Measurements from ENCODE around the gene TMEM80. TPM values are rescaled to one million over a fixed set of nuclear protein-coding genes. Genes with fewer than 3 reads are reported as not detected.

Gene TMEM80
- total and polyA plus RNA-seq, 2 of the 8 experiments (the other 6 are each of a cell fraction or from before 2014, with no cell fraction given) = 8.0 to 16.3 TPM

DNA sequence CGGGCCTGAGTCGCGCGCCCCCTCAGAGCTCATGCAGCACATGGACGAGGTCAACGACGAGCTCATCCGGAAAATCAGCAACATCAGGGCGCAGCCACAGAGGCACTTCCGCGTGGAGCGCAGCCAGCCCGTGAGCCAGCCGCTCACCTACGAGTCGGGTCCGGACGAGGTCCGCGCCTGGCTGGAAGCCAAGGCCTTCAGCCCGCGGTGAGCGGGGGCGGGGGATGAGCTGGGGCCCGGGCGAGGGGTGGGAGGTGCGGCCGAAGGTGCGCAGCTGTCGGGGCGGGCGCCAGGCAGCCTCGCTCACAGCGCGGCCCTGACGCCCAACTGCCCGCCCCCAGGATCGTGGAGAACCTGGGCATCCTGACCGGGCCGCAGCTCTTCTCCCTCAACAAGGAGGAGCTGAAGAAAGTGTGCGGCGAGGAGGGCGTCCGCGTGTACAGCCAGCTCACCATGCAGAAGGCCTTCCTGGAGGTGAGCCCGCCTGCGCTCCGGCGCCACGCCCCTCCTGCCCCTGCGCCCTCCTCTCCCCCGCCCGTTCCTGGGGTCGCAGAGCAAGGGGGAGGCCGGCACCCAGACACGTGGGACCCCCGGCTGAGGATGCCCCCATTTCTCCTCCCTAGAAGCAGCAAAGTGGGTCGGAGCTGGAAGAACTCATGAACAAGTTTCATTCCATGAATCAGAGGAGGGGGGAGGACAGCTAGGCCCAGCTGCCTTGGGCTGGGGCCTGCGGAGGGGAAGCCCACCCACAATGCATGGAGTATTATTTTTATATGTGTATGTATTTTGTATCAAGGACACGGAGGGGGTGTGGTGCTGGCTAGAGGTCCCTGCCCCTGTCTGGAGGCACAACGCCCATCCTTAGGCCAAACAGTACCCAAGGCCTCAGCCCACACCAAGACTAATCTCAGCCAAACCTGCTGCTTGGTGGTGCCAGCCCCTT is 30.9 kb downstream of the TMEM80 start (continued):
- TF ChIP-seq HDAC6 (IDR thresholded peaks at IDR 0.05; ENCODE audit: low read depth, low read length) = no peak
- 0 out of 2 replicates have a peak, but pooled peaks have one; percentile 28 for TF ChIP-seq GABPA (IDR thresholded peaks at IDR 0.05; ENCODE audit: borderline replicate concordance, insufficient read depth, low read length)
- no peak for TF ChIP-seq TBP (IDR thresholded peaks at IDR 0.05; ENCODE audit: low read depth, low read length)
- no peak for TF ChIP-seq SP1 (IDR thresholded peaks at IDR 0.05; ENCODE audit: low read depth, low read length)
- no peak for TF ChIP-seq PHF8 (conservative IDR thresholded peaks at IDR 0.05; ENCODE audit: low read depth, low read length)
- no peak for TF ChIP-seq SRF (IDR thresholded peaks at IDR 0.05; ENCODE audit: low read depth, low read length)
- TF ChIP-seq EGR1 (IDR thresholded peaks at IDR 0.05; ENCODE audit: borderline replicate concordance, low read depth, low read length) = no peak
- TF ChIP-seq, protein P1, sequence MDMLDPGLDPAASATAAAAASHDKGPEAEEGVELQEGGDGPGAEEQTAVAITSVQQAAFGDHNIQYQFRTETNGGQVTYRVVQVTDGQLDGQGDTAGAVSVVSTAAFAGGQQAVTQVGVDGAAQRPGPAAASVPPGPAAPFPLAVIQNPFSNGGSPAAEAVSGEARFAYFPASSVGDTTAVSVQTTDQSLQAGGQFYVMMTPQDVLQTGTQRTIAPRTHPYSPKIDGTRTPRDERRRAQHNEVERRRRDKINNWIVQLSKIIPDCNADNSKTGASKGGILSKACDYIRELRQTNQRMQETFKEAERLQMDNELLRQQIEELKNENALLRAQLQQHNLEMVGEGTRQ (IDR thresholded peaks at IDR 0.05; ENCODE audit: low read length) = no peak
- no peak for TF ChIP-seq SIX5 (IDR thresholded peaks at IDR 0.05; ENCODE audit: low read depth, low read length)
- TF ChIP-seq, protein P2, sequence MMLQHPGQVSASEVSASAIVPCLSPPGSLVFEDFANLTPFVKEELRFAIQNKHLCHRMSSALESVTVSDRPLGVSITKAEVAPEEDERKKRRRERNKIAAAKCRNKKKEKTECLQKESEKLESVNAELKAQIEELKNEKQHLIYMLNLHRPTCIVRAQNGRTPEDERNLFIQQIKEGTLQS (IDR thresholded peaks at IDR 0.05; ENCODE audit: insufficient read depth, low read depth, low read length) = no peak
- 0 out of 2 replicates have a peak, but pooled peaks have one; percentile 14 for TF ChIP-seq RBBP5 (IDR thresholded peaks at IDR 0.05; ENCODE audit: borderline replicate concordance, low read depth, low read length)
- TF ChIP-seq GTF2F1 (IDR thresholded peaks at IDR 0.05; ENCODE audit: borderline replicate concordance, low read depth, low read length) = no peak
- TF ChIP-seq TAF7 (optimal IDR thresholded peaks at IDR 0.05; ENCODE audit: borderline replicate concordance, low read depth, low read length) = no peak
- TF ChIP-seq, protein P3, sequence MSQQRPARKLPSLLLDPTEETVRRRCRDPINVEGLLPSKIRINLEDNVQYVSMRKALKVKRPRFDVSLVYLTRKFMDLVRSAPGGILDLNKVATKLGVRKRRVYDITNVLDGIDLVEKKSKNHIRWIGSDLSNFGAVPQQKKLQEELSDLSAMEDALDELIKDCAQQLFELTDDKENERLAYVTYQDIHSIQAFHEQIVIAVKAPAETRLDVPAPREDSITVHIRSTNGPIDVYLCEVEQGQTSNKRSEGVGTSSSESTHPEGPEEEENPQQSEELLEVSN (IDR thresholded peaks at IDR 0.05) = peak; percentile 47; the same call in 1 of the 2 replicates
